ENCODE data around the gene GRIN2C. TPM values are rescaled to one million over a fixed set of nuclear protein-coding genes. Genes with fewer than 3 reads are reported as not detected.

GRIN2C gene
- total RNA-seq, 1 experiment from 2014 or later: 0.44 TPM

GRCh38 chr17:74806334-74806733 is 53.4 kb downstream of the GRIN2C start:
- H3K9me3 Mint-ChIP-seq: no peaks in the 10 kb centered on the region
- Histone ChIP-seq H3K23ac (ENCODE audit: insufficient read length, low read depth, low read length) (no peak overlapping the region), H3K56ac (ENCODE audit: insufficient read length, low read depth, low read length) (no peak overlapping the region), H2BK15ac (ENCODE audit: low read depth, low read length) (no peak overlapping the region), H2AK5ac (ENCODE audit: insufficient read length, low read length) (no peak overlapping the region), H4K8ac (replicated peaks; ENCODE audit: insufficient read length, low read depth, low read length) (no peak overlapping the region), H3K9ac (ENCODE audit: extremely low read depth, insufficient read length, low read length) (no peak overlapping the region), H3K27me3 (ENCODE audit: insufficient read depth, low read length) (no peaks in the 10 kb centered on the region), H2AFZ (ENCODE audit: low read length) (no peak overlapping the region), H3K23me2 (ENCODE audit: insufficient read length, low read depth, low read length, poor library complexity, severe bottlenecking) (no peaks in the 10 kb centered on the region), H3T11ph (ENCODE audit: low read length) (no peak overlapping the region), H3K27ac (ENCODE audit: insufficient read length, low read depth, low read length) (no peak overlapping the region), H3K4me1 (ENCODE audit: insufficient read depth, low read length) (no peaks in the 10 kb centered on the region), H3K9me3 (ENCODE audit: control insufficient read depth, low read depth, low read length) (no peaks in the 10 kb centered on the region), H3K4me2 (ENCODE audit: insufficient read depth, insufficient read length, low read length) (no peak overlapping the region), H2BK20ac (ENCODE audit: low read depth, low read length, poor library complexity, severe bottlenecking) (no peak overlapping the region), H3K4ac (ENCODE audit: low read depth, low read length) (no peak overlapping the region), H2BK120ac (ENCODE audit: low read depth, low read length, poor library complexity, severe bottlenecking) (no peak overlapping the region), H3K18ac (ENCODE audit: insufficient read length, low read depth, low read length) (no peak overlapping the region), H4K91ac (ENCODE audit: insufficient read length, low read depth, low read length) (no peak overlapping the region), H4K20me1 (ENCODE audit: control insufficient read depth, insufficient read depth, insufficient read length) (no peaks in the 10 kb centered on the region), H4K5ac (ENCODE audit: insufficient read length, low read depth, low read length) (no peak overlapping the region), H3K14ac (ENCODE audit: insufficient read depth, low read length) (no peak overlapping the region), H3K79me1 (ENCODE audit: insufficient read depth, low read depth, low read length, poor library complexity, severe bottlenecking) (no peaks in the 10 kb centered on the region), H3K79me2 (ENCODE audit: insufficient read depth, low read length) (no peaks in the 10 kb centered on the region), H2BK5ac (ENCODE audit: insufficient read length, low read length) (no peak overlapping the region), H2BK12ac (ENCODE audit: insufficient read length, low read depth, low read length) (no peak overlapping the region)
- no peak overlapping the region for H3K27ac Mint-ChIP-seq
- TF ChIP-seq CTCF (conservative IDR thresholded peaks at IDR 0.05): no peak
- H3K4me3 Mint-ChIP-seq: no peak overlapping the region
- H3K27me3 Mint-ChIP-seq (ENCODE audit: low read depth): peaks cover 14% of the 10 kb centered on the region
- no CpG with 5 or more reads among the region's 10 CpGs for WGBS (ENCODE audit: extremely low coverage, insufficient read length, low lambda C conversion rate)
- H3K4me1 Mint-ChIP-seq: no peaks in the 10 kb centered on the region
- H3K36me3 Mint-ChIP-seq (ENCODE audit: insufficient read depth in 1 of 3, low read depth in 3 of 3): peaks cover 2 to 12% (median 3%) of the 10 kb centered on the region in 3 experiments; a peak in 4 of 7 replicates
- DNase-seq: no peak

All from H9 (cell line).